Upper lobe of left lung (tissue), 4 donors: ENCODE results near the gene SERP1.

Experiments
- POLR2A ChIP-seq, 4 donors: fragments of 450-650 bp; IDR thresholded peaks; one replicate each; pipeline ENCODE4 v1.5.1; 2016 to 2017; ENCODE audit warnings: antibody characterized with exemption in 4 of 4, mild to moderate bottlenecking in 2 of 4
- TF ChIP-seq, protein P1 (sequence below), 6 experiments: fragments of 450-650 bp in 4 of 6; fragments of 200-600 bp in 2 of 6; sonication (generic) in 2 of 6; IDR thresholded peaks; one replicate each; pipeline ENCODE4 v1.5.1; 2016 to 2019; ENCODE audit warnings: antibody characterized with exemption in 6 of 6

DNA sequence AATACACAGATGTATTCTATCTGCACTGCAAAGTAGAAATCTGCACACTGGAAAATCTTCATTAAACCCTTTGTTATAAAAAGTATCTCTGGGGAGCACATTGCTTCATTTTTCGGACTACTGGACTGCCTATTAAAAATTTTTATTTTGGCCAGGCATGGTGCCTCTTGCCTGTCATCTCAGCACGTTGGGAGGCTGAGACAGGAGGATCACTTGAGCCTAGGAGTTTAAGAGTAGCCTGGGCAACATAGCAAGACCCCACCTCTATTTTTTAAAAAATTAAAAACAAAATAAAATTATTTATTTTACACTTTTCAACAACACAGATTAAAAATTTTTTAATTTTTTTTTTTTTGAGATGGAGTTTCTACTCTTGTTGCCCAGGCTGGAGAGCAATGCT is 6.0 kb downstream of the SERP1 start:
- TF ChIP-seq, protein P1, sequence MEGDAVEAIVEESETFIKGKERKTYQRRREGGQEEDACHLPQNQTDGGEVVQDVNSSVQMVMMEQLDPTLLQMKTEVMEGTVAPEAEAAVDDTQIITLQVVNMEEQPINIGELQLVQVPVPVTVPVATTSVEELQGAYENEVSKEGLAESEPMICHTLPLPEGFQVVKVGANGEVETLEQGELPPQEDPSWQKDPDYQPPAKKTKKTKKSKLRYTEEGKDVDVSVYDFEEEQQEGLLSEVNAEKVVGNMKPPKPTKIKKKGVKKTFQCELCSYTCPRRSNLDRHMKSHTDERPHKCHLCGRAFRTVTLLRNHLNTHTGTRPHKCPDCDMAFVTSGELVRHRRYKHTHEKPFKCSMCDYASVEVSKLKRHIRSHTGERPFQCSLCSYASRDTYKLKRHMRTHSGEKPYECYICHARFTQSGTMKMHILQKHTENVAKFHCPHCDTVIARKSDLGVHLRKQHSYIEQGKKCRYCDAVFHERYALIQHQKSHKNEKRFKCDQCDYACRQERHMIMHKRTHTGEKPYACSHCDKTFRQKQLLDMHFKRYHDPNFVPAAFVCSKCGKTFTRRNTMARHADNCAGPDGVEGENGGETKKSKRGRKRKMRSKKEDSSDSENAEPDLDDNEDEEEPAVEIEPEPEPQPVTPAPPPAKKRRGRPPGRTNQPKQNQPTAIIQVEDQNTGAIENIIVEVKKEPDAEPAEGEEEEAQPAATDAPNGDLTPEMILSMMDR (IDR thresholded peaks at IDR 0.05) = no peak
- no peak for TF ChIP-seq POLR2A (IDR thresholded peaks at IDR 0.05)
